Duodenal mucosa (tissue), 2 donors: Measurements from ENCODE around the gene LRRC2.
A peak's percentile ranks its signal among the peaks of the same experiment; 100 is the strongest.
"Not testable (repeated sequence)": the region's sequence is repeated elsewhere in the genome, so short reads cannot be mapped to it uniquely, and the experiment has no call there.

Source experiments
- H3K27ac ChIP-seq: one replicate; pipeline ENCODE4 v1.7.0; 2013; ENCODE audit warnings: low read depth, low read length
- H3K27me3 ChIP-seq, 2 donors: one replicate each; pipeline ENCODE4 v1.7.0; 2013; ENCODE audit warnings: low read length in 2 of 2, control low read depth in 1 of 2; ENCODE audit not compliant: insufficient read depth in 2 of 2, control insufficient read depth in 1 of 2
- H3K36me3 ChIP-seq, 2 donors: one replicate each; pipeline ENCODE4 v1.7.0; 2013; ENCODE audit warnings: low read length in 2 of 2, control low read depth in 1 of 2; ENCODE audit not compliant: insufficient read depth in 2 of 2, control insufficient read depth in 1 of 2
- H3K4me1 ChIP-seq, 2 donors: one replicate each; pipeline ENCODE4 v1.7.0; 2013; ENCODE audit warnings: low read length in 2 of 2, control low read depth in 1 of 2; ENCODE audit not compliant: insufficient read depth in 2 of 2, control insufficient read depth in 1 of 2
- H3K4me3 ChIP-seq, 2 donors: one replicate each; pipeline ENCODE4 v1.7.0; 2013; ENCODE audit warnings: low read length in 2 of 2, low read depth in 1 of 2
- H3K9ac ChIP-seq, 2 donors: one replicate each; pipeline ENCODE4 v1.7.0; 2013; ENCODE audit warnings: low read length in 2 of 2, low read depth in 1 of 2
- H3K9me3 ChIP-seq, 2 donors: one replicate each; pipeline ENCODE4 v1.7.0; 2013; ENCODE audit warnings: low read length in 2 of 2, control low read depth in 1 of 2; ENCODE audit not compliant: control insufficient read depth in 1 of 2

The LRRC2 gene

GRCh38 chr3:46558184-46559043, 7.7 kb downstream of the LRRC2 start:
- H3K4me1 ChIP-seq, result peaks cover 13 to 15% of the 10 kb centered on the region in 2 donors
- H3K4me3 ChIP-seq, result peak overlapping the region; percentile 74 to 75
- no peak overlapping the region for H3K27ac ChIP-seq
- peaks cover 0 to 4% of the 10 kb centered on the region in 2 donors for H3K9me3 ChIP-seq
- H3K36me3 ChIP-seq, result no peaks in the 10 kb centered on the region
- peak overlapping the region; percentile 43 to 67 for H3K9ac ChIP-seq
- no peaks in the 10 kb centered on the region for H3K27me3 ChIP-seq

GRCh38 chr3:46557814-46558183, 8.3 kb downstream of the LRRC2 start:
- H3K27me3 ChIP-seq, result no peaks in the 10 kb centered on the region
- H3K4me3 ChIP-seq, result peak overlapping the region in 1 of 2 donors; percentile 25
- no peak overlapping the region for H3K27ac ChIP-seq
- H3K36me3 ChIP-seq, result no peaks in the 10 kb centered on the region
- H3K9ac ChIP-seq, result no peak overlapping the region
- peaks cover 13 to 15% of the 10 kb centered on the region in 2 donors for H3K4me1 ChIP-seq
- H3K9me3 ChIP-seq, result peaks cover 0 to 4% of the 10 kb centered on the region in 2 donors

GRCh38 chr3:46553154-46553553, 12.9 kb downstream of the LRRC2 start:
- H3K9me3 ChIP-seq, result no peaks in the 10 kb centered on the region
- no peaks in the 10 kb centered on the region for H3K36me3 ChIP-seq
- H3K9ac ChIP-seq, result no peak overlapping the region
- H3K27ac ChIP-seq, result no peak overlapping the region
- H3K27me3 ChIP-seq, result no peaks in the 10 kb centered on the region
- H3K4me1 ChIP-seq, result peaks cover 6% of the 10 kb centered on the region in 2 donors
- no peak overlapping the region for H3K4me3 ChIP-seq

GRCh38 chr3:46552538-46552937, 13.6 kb downstream of the LRRC2 start:
- Histone ChIP-seq H3K27ac (no peak overlapping the region), H3K27me3 (no peaks in the 10 kb centered on the region), H3K4me1 (no peaks in the 10 kb centered on the region), H3K9me3 (no peaks in the 10 kb centered on the region), H3K4me3 (no peak overlapping the region), H3K36me3 (no peaks in the 10 kb centered on the region), H3K9ac (no peak overlapping the region)

- Histone ChIP-seq H3K27me3 (no peaks in the 10 kb centered on the region), H3K9ac (no peak overlapping the region), H3K36me3 (no peaks in the 10 kb centered on the region), H3K4me1 (no peaks in the 10 kb centered on the region), H3K9me3 (no peaks in the 10 kb centered on the region), H3K27ac (no peak overlapping the region), H3K4me3 (no peak overlapping the region)
These were observed 14.5 kb downstream of the LRRC2 start for GRCh38 chr3:46551615-46552014.

- Histone ChIP-seq H3K27ac (no peak overlapping the region), H3K4me3 (no peak overlapping the region), H3K36me3 (no peaks in the 10 kb centered on the region), H3K4me1 (no peaks in the 10 kb centered on the region), H3K9ac (no peak overlapping the region), H3K27me3 (no peaks in the 10 kb centered on the region), H3K9me3 (no peaks in the 10 kb centered on the region)
These were observed 16.1 kb downstream of the LRRC2 start for GRCh38 chr3:46549989-46550388.

GRCh38 chr3:46549408-46549904, 16.6 kb downstream of the LRRC2 start:
- no peaks in the 10 kb centered on the region for H3K9me3 ChIP-seq
- no peaks in the 10 kb centered on the region for H3K4me1 ChIP-seq
- H3K27ac ChIP-seq, result no peak overlapping the region
- H3K9ac ChIP-seq, result no peak overlapping the region
- H3K27me3 ChIP-seq, result no peaks in the 10 kb centered on the region
- H3K36me3 ChIP-seq, result no peaks in the 10 kb centered on the region
- H3K4me3 ChIP-seq, result no peak overlapping the region

- H3K4me1 ChIP-seq, H3K4me3 ChIP-seq, H3K27me3 ChIP-seq, H3K9me3 ChIP-seq, H3K9ac ChIP-seq, H3K36me3 ChIP-seq, H3K27ac ChIP-seq: not testable (repeated sequence)
These were observed 17.5 kb downstream of the LRRC2 start for GRCh38 chr3:46548611-46549010.

- Histone ChIP-seq H3K4me1 (no peaks in the 10 kb centered on the region), H3K9me3 (no peaks in the 10 kb centered on the region), H3K27me3 (no peaks in the 10 kb centered on the region), H3K36me3 (no peaks in the 10 kb centered on the region), H3K27ac (no peak overlapping the region), H3K9ac (no peak overlapping the region), H3K4me3 (no peak overlapping the region)
These were observed 19.1 kb downstream of the LRRC2 start for GRCh38 chr3:46546896-46547440.

GRCh38 chr3:46545818-46546630, 20.1 kb downstream of the LRRC2 start:
- no peaks in the 10 kb centered on the region for H3K27me3 ChIP-seq
- H3K36me3 ChIP-seq, result no peaks in the 10 kb centered on the region
- H3K4me1 ChIP-seq, result no peaks in the 10 kb centered on the region
- H3K4me3 ChIP-seq, result no peak overlapping the region
- H3K27ac ChIP-seq, result no peak overlapping the region
- H3K9me3 ChIP-seq, result no peaks in the 10 kb centered on the region
- no peak overlapping the region for H3K9ac ChIP-seq
